ENCODE measurements around the gene GGT6. TPM values are rescaled to one million over a fixed set of nuclear protein-coding genes. Genes with fewer than 3 reads are reported as not detected.

The GGT6 gene
- total RNA-seq, 1 donor, result not detected

- no peak for DNase-seq (ENCODE audit: low read depth)
- no peak for TF ChIP-seq CTCF (IDR thresholded peaks at IDR 0.05; ENCODE audit: insufficient read depth, low read length)
These were observed 17.6 kb downstream of the GGT6 start for GRCh38 chr17:4542726-4543191.

GRCh38 chr17:4542003-4542725 lies 18.2 kb downstream of the GGT6 start:
- DNase-seq (ENCODE audit: low read depth), result no peak
- no peak for TF ChIP-seq CTCF (IDR thresholded peaks at IDR 0.05; ENCODE audit: insufficient read depth, low read length)
- no peak overlapping the region for H3K4me3 ChIP-seq (ENCODE audit: low read depth, low read length)

More at GRCh38 chr17:4542726-4543191, 17.6 kb downstream of the GGT6 start:
- no peak overlapping the region for H3K4me3 ChIP-seq (ENCODE audit: low read depth, low read length)

GRCh38 chr17:4541328-4542002 lies 18.9 kb downstream of the GGT6 start:
- no peak overlapping the region for H3K4me3 ChIP-seq (ENCODE audit: low read depth, low read length)
- TF ChIP-seq CTCF (IDR thresholded peaks at IDR 0.05; ENCODE audit: insufficient read depth, low read length), result no peak
- no peak for DNase-seq (ENCODE audit: low read depth)

- no peak overlapping the region for H3K4me3 ChIP-seq (ENCODE audit: low read depth, low read length)
- DNase-seq (ENCODE audit: low read depth), result no peak
- TF ChIP-seq CTCF (IDR thresholded peaks at IDR 0.05; ENCODE audit: insufficient read depth, low read length), result no peak
These were observed 19.6 kb downstream of the GGT6 start for GRCh38 chr17:4540687-4541327.

GRCh38 chr17:4540224-4540651 lies 20.1 kb downstream of the GGT6 start:
- no peak for DNase-seq (ENCODE audit: low read depth)
- H3K4me3 ChIP-seq (ENCODE audit: low read depth, low read length), result no peak overlapping the region
- no peak for TF ChIP-seq CTCF (IDR thresholded peaks at IDR 0.05; ENCODE audit: insufficient read depth, low read length)

GRCh38 chr17:4539576-4540223 lies 20.7 kb downstream of the GGT6 start:
- no peak overlapping the region for H3K4me3 ChIP-seq (ENCODE audit: low read depth, low read length)
- no peak for DNase-seq (ENCODE audit: low read depth)
- TF ChIP-seq CTCF (IDR thresholded peaks at IDR 0.05; ENCODE audit: insufficient read depth, low read length), result no peak

All from fibroblast of the aortic adventitia (primary cell).